ENCODE data around the gene PTPA.
"Not testable (repeated sequence)": the region's sequence is repeated elsewhere in the genome, so short reads cannot be mapped to it uniquely, and the experiment has no call there.

PTPA gene

DNA sequence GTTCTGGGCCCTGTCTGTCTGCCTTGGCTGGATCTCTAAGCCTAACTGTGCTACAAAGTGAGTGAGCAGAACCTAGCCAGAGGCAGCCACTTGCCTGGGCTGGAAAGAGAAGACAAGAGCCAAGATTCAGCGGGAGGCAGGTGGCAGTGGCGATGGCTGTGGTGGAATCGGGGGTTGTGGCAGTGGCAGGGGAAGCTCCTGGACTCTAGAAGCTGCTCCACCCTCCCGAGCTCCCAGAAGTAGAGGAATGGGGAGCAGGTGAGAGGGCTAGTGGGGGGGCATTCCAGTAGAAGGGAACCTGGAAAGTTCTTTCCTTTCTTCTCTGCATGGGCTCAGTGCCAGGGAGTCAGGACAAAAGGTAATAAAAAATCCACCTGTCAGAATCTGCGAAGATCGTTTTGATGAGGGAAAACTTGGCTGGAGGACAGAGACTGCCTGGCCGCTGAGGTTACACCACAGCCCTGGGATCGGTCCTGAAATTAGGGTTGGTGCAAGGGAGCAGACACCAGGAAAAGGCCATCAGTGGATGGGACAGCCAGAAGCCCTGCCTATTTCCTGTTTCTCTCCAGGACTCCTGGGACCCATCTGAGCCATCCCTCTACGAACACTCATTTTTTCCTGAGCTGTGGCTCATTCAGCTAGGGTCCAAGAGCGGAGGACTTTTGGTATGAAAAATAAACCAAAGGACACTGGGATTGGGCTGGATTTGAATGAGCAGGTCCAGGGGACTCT is 2.2 kb upstream of the PTPA start:
- no peak for DNase-seq

DNA sequence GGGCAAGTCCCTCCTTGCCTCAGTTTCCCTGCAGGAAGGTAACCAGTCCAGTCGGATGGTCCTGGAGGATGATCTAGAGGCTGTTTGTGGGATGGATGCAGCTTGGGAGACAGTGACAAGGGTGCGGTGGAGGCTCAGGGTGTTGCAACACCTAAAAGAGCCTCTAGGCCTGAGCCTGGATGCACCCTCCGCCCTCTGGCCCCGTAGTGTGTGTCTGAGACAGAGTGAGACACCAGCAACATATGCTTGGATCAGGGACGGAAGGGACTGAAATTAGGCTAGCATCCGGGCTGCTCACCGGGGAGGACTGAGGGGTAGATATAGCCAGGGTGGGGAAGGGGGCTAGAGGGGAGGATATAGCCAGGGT is 1.7 kb upstream of the PTPA start:
- no peak for DNase-seq

DNA sequence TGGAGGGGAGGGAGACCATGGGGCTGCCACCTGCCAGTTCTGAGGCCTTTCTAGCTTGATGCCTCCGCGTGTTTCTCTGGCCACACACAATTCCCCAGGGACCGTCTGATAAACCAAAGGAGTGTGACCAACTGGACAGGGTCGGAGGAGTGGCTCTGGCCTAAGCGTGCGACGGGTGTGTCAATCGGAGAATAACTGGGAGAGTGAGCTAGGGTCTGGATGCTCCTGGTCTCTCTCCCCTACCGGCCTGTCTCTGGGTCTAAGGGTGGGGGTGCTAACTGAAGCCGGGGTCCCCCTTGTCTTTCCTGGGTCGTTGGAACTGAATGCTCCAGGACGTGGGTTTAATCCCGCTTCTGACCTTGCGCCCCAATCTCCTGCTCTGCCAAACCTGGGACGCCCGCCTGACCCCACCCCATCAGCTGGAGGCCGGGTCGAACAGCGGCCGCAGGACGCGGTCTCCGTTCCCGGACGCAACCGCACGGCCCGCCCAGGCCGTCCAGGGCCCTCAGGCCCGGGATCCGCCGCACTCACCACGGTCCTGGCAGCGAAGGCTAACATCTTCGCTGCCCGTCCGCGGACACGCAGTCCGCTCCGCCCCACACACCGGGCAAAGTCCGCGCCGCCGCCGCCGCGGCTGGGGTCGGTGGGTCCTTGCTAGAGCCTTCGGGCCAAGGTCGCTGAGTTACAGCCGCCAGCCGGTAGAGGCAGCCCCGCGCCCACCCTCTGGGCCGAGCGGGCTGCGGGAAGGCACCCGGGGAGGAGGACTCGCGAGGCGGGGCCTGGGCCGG is 1.1 kb upstream of the PTPA start:
- DNase-seq, result peak in 4 of 51 donors; percentile 26 to 51 (median 47)

DNA sequence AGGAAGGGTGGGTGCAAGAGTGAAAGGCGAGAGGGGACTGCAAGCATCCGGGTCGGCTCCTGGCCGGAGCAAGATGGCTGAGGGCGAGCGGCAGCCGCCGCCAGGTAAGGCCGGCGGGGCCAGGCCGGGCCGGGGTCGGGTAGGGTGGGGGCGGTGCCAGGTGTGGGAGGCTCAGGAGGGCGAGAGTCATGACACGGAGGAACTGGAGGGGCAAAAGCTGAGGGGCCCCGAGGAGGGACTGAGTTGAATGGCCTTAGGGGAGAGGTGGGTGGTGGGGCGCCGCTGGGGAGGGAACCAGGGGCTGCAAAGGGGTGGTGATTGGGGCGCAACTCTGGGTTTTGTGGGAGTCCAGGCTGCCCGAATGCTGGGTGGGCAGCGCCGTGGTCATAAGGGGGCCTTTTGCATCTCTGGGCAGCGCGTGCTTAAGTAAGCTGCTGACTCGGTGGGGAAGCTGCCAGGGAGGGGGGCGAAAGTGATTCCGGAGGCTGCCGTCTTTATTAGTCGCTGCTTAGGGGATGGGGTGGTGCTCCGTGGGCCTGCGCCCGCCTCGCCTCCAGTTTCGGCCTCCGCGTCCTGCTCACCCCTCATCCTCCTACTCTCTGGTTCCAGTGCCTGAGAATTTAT is 425 bp downstream of the PTPA start:
- peak in 29 of 51 donors; percentile 21 to 78 (median 52) for DNase-seq

DNA sequence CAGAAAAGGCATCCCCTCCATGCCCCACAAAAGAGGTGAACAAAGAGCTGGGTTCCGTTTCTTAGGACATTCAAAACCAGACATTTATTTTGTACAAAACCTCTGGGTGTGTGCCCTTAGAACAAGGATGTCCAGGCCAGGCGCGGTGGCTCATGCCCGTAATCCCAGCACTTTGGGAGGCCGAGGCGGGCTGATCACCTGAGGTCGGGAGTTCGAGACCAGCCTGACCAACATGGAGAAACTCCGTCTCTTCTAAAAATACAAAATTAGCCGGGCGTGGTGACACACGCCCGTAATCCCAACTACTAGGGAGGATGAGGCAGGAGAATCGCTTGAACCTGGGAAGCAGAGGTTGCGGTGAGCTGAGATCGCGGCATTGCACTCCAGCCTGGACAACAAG is 1.3 kb downstream of the PTPA start:
- not testable (repeated sequence) for DNase-seq

DNA sequence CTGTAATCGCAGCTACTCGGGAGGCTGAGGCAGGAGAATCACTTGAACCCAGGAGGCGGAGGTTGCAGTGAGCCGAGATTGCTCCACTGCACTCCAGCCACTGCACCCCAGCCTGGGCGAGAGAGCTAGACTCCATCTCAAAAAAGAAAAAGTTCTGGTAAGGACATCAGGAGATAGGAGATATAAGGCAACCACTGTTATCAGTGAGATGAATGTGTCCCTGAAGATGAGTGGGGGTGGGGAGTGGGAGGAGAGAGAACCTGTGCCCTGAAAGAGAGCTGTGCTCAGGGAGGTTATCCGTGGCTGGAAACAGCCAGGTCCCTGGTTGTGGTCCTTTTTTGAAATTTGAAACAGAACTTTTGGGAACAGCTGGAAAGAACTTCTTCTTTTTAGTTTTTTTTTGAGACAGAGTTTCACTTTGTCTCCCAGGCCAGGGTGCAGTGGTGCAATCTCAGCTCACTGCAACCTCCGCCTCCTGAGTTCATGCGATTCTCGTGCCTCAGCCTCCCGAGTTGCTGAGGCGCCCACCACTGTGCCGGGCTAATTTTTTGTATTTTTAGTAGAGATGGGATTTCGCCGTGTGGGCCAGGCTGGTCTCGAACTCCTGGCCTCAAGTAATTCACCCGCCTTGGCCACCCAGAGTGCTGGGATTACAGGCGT is 2.6 kb downstream of the PTPA start:
- no peak for DNase-seq

DNA sequence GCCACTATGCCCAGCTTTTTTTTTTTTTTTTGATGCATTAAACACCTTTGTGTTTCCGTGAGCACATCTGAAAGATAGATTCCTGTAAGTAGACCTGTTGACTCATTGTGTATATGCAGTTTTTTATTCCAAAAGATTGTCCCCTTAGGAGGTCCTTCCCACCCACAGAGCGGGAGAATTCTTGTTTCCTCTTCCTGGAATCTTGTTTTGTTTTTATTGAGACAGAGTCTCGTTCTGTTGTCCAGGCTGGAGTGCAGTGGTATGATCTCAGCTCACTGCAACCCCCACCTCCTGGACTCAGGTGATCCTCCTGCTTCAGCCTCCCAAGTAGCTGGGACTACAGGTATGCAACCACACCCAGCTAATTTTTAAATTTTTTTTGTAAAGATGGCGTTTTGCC is 7.6 kb downstream of the PTPA start:
- no peak for DNase-seq

DNA sequence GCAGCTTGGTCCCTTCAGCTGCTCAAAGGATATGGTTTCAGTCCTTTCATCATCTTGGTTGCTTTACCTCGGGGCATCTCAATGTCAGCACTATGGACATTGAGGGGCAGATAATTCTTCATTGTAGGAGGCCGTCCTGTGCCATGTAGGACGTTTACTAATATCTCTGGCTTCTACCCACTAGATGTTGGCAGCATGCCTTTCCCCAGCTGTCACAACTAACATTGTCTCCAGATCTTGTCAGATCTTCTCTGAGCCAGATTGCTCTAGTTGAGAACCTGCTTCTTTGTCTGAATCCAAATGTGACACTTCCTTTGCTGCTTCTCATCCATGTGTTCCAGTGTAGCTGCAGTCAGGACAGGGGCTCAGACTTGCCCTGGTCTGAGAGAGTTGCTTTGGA is 10.3 kb downstream of the PTPA start:
- DNase-seq, result peak in 14 of 51 donors; percentile 17 to 53 (median 34)

DNA sequence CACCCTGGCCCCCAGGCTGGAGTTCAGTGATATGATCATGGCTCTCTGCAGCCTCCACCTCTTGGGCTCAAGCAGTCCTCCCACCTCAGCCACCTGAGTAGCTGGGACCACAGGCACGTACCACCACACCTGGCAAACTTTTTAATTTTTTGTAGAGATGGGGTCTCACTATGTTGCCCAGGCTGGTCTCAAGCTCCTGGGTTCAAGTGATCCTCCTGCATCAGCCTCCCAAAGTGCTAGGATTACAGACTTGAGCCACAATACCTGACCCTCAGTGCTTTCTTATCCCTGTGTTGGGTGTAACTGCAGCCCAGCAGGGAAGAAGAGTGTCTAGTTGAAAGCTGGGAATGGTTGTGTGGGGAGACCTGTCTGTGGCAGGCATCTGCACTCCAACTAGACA is 10.9 kb downstream of the PTPA start:
- no peak for DNase-seq

DNA sequence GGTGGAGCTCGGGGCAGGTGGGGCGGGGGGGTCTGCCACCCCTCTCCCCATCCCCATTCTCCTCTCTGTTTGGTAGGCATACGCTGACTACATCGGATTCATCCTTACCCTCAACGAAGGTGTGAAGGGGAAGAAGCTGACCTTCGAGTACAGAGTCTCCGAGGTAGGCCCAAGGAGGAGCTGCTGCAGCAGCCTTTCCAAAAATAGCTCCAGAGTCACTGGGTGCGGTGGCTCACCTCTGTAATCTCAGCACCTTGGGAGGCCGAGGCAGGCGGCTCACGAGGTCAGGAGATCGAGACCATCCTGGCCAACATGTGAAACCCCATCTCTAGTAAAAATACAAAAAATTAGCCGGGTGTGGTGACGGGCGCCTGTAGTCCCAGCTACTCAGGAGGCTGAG is 11.8 kb downstream of the PTPA start:
- not testable (repeated sequence) for DNase-seq

DNA sequence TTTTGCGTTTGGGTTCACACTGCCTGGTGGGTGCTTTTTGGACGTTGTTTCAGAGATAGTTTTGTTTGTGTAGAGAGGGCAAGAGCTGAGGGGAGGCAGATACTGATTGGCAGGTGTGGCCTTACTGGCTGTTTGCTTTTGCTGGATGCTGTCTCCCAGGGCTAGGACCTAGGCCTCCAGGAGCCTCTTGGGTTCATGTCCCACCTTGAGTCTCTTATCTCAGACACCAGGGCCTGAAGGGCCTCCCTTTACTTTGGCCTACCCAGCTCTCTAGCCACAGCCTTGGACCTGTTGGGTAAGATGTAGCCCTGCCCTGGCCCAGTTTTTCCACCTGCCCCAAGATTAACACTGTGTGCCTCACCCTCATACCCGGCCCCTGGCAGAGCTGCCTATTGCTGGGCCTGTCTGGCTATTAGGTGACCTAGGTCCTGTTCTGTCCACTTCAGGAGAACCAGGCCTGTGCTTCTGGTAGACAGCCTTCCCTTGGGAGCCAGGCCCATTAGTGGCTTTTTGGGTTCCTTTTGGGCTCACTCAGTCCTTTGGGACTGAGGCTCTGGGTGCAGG is 13.4 kb downstream of the PTPA start:
- DNase-seq, result no peak

DNA sequence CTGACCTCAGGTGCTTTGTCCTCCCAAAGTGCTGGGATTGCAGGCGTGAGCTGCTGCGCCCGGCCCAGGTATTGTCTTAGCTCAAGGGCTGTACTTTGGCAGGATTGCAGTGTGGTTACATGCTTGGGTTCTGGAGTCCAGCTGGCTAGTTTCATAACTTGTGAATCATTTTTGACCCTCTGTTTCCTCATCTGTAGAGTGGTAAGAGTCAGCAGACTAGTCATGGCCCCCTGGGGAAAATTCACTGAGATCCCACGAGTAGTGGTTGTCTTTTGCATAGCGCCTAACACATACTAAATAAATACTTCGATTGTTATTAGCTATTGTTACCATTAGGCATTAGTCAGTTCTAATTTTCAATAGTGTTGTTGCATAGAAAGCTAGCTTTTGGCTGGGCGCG is 14.3 kb downstream of the PTPA start:
- no peak for DNase-seq

DNA sequence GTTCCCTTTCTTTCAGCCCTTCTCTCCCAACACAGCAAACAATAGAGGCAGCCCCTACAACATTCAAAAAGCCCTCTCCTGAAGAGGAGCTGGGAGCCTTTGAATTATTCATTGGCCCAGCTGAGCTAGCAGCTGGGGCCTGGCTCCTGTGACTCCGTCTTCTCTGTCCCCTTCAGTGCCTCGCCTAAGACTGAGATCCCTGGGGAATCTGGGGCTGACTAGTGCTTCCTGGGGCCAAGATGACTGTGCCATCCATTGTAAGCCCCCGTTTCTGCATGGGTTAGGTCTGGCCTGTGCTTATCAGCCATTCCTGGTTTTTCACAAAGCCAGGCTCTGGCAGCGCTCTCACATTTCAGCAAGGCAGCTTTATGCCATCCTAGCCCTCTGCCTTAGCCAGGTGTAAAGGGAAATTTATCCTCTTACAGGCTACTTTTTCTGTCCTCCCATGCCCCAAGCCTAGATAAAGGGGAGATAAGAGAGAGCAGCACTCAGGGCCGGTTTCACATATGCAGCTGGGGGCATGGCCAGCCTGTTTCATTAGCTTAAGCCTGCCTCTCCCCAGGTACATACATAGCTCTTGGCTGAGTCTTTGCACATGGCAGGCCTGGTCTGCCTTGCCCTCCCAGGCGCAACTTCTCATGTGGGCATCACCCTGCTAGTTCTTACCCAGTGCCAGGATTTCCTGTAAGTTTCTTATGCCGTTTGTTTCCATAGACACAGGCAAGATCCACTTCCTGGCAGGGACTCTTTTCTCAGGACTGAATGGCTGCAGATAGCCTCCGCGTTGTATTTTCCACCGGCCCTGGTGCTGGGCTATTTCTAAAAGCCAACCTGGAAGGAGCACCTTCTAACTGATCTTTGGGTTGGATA is 15.8 kb downstream of the PTPA start:
- peak in 17 of 51 donors; percentile 13 to 57 (median 29) for DNase-seq

DNA sequence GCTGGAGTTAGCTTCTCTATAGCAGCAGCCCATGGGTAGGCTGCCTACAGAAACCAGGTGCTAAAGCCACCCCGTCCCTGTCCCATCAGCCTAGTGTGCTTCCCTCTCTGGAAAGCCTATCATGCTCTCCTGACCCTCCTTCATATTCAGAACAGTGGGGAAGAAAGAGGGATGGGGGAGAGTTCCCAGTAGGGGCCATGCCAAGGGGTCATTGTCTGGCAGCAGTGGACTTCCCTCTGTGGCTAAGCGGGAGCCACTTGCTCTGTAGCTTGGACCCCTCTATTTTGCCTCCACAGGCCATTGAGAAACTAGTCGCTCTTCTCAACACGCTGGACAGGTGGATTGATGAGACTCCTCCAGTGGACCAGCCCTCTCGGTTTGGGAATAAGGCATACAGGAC is 17.5 kb downstream of the PTPA start:
- no peak for DNase-seq

DNA sequence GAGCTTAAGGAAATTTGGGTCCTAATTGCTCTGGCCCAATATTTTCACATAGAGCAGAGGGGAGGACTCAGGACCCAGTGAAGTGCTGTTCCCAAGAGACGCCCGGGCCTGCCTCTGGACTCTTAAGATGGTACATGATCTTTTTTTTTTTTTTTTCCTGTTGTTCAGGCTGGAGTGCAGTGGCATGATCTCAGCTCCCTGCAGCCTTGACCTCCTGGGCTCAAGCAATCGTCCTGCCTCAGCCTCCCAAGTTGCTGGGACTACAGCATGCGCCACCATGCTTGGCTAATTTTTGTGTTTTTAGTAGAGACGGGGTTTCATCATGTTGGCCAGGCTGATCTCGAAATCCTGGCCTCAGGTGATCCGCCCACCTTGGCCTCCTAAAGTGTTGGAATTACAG is 19.1 kb downstream of the PTPA start:
- not testable (repeated sequence) for DNase-seq

DNA sequence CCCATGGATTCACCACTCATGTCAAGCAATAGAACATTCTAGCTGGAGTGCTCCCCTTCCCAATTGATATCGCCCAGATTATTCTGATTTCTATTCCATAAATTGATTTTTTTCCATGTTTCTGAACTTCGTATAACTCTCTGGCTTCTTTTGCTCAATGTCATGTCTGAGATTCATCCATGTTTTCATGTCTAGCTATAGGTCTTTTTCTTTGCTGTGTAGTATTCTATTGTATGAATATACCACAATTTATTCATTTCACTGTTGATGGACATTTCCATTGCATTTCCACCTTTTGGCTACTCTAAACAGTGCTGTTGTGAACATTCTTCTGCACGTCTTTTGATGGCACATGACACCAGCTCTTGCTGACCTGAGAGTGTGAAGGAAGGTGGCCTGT is 19.6 kb downstream of the PTPA start:
- no peak for DNase-seq

DNA sequence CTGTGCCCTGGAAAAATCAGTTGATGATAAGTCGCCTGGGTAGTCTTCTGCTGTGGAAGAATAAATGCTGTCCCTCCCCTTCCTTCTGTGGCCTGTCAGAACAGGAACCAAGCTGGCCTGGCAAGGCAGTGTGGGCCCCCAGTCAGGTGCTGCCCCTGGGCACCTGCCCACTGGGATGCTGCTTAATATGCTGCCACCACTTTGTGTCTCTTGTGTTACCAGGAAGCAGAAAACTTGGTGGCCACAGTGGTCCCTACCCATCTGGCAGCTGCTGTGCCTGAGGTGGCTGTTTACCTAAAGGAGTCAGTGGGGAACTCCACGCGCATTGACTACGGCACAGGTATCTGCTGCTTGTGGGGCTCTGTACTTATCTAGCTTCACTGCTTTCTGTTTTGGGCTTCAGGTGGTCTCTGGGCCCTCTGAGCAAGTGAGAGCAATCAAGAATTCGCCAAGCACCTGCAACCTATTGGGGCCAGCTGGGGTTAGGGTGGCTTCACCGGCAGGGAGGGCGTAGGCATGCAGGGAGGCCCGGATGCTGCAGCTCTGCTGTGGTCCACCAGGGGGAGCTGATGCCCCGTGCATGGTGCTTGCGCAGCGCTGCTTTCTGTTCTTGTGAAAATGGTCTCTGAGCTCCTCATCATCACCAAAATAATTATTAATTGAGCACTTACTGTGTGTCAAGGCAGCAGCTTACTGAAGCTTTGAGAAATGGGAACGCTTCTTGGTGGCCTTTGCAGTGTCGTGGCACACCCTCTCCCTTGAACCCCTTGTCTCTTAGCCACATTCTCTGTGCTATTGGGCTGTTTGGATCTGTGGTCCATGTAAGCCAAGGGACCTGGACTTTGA is 20.3 kb downstream of the PTPA start:
- DNase-seq, result peak in 46 of 51 donors; percentile 16 to 100 (median 52)

DNA sequence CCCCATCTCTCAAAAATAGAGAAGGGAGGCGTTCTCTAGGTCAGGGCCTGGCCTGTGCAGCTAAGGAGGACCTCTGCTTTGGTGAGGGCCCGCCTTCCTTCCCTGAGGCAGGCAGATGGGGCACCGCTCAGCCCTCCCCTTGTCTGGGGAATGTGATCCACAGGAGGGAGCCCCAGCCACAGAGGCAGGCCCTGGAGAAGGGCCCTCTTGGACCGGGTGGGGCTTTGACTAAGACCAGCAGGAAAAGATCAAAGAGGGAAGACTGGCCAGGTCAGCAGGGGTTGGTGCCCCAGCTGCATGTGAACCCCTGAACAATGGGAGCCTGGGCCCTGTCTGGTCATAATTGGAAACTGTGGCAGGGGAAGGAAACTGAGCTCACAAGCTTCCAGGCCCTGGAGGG is 21.9 kb downstream of the PTPA start:
- no peak for DNase-seq

DNA sequence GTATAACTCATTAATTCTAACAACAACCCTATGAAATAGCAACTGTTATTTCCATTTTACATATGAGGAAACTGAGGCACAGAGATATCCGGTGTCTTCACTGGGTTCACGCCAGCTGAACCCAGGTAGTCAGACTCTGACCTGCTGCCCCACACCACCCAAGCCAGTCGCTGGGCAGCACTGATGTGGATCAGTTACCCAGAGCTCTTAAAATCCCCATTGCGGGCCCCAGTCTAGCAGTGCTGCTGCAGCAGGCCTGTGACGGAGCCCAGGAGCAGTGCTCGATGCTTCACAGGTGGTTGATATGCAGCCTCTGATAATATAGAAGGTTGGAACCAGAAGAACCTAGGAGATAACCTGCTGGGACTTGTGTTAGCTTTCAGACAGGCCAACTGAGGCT is 24.3 kb downstream of the PTPA start:
- no peak for DNase-seq
